Ovary (tissue), 3 donors: Measurements from ENCODE around the gene CYP2D6.

Source experiments
- EP300 ChIP-seq: sonication (generic); formaldehyde crosslinking; IDR thresholded peaks from one replicate; pipeline ENCODE4 v1.6.1; 2017; ENCODE audit warnings: antibody characterized with exemption
- TF ChIP-seq, protein P1 (sequence below), 3 donors: fragments of 450-650 bp in 2 of 3; fragments of 200-600 bp in 1 of 3; IDR thresholded peaks; one replicate each; pipeline versions ENCODE4 v1.5.1 to v1.8.0; 2016 to 2022; ENCODE audit warnings: antibody characterized with exemption in 3 of 3, mild to moderate bottlenecking in 1 of 3
- donor health status: DM: no; HTN: no; CAD: no.

DNA sequence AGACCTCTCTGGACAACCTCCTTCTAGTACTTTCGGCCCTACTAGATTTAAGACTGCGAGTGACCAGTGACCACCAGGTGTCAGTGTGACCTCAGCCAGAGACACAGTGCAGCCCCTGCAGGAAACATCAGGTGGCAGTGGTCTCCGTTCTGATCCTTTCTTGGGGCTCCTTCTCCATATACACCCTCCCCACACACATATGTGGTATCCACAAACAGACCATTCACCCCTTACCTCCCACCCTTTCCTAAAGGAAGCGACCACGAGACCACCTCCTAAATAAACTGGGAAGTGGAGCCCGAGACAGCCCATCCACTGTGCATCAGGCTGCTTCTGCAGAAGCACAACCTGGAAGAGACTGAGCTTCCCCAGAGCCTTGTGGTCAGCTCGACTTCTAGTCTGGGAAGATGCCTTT, 38.5 kb upstream of the CYP2D6 start:
- TF ChIP-seq, protein P1, sequence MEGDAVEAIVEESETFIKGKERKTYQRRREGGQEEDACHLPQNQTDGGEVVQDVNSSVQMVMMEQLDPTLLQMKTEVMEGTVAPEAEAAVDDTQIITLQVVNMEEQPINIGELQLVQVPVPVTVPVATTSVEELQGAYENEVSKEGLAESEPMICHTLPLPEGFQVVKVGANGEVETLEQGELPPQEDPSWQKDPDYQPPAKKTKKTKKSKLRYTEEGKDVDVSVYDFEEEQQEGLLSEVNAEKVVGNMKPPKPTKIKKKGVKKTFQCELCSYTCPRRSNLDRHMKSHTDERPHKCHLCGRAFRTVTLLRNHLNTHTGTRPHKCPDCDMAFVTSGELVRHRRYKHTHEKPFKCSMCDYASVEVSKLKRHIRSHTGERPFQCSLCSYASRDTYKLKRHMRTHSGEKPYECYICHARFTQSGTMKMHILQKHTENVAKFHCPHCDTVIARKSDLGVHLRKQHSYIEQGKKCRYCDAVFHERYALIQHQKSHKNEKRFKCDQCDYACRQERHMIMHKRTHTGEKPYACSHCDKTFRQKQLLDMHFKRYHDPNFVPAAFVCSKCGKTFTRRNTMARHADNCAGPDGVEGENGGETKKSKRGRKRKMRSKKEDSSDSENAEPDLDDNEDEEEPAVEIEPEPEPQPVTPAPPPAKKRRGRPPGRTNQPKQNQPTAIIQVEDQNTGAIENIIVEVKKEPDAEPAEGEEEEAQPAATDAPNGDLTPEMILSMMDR (IDR thresholded peaks at IDR 0.05): peak; percentile 78 to 91 (median 88)
- no peak for TF ChIP-seq EP300
